K562 (cell line): ENCODE data around the gene SVIL.
"Not testable (repeated sequence)": the region's sequence is repeated elsewhere in the genome, so short reads cannot be mapped to it uniquely, and the experiment has no call there.

Experiments used
- AFF1 ChIP-seq, 2 experiments: fragments of 450-650 bp; IDR thresholded peaks; 2 replicates each; pipeline ENCODE4 v1.6.1; 2018; ENCODE audit warnings: mild to moderate bottlenecking in 2 of 2, low read depth in 1 of 2; ENCODE audit not compliant: partially characterized antibody in 2 of 2
- CCNT2 ChIP-seq: IDR thresholded peaks from 2 replicates; pipeline ENCODE4 v1.6.1; 2011; ENCODE audit warnings: borderline replicate concordance, low read depth, mild to moderate bottlenecking, moderate library complexity, mixed read lengths, low read length; ENCODE audit not compliant: insufficient read length; ENCODE audit errors: extremely low read depth
- CHD2 ChIP-seq: IDR thresholded peaks from 2 replicates; pipeline ENCODE4 v1.6.1; 2011; ENCODE audit warnings: low read depth, low read length
- ELK1 ChIP-seq: sonication (generic); formaldehyde crosslinking; IDR thresholded peaks from 2 replicates; pipeline ENCODE4 v1.8.1; 2022; ENCODE audit warnings: missing genetic modification reagents
- EZH2 ChIP-seq: IDR thresholded peaks from 2 replicates; pipeline ENCODE4 v1.6.1; 2012; ENCODE audit warnings: low read depth, mild to moderate bottlenecking, inconsistent platforms, low read length, borderline replicate concordance
- KAT2B ChIP-seq: IDR thresholded peaks from one replicate; pipeline ENCODE4 v1.6.1; 2012; ENCODE audit warnings: low read depth, mild to moderate bottlenecking, control low read depth, inconsistent platforms, low read length, moderate library complexity
- NRF1 ChIP-seq, 2 experiments: fragments of 450-650 bp; IDR thresholded peaks in 1 of 2; conservative IDR thresholded peaks in 1 of 2; 2 replicates each; pipeline ENCODE4 v1.6.1; 2014; ENCODE audit warnings: mild to moderate bottlenecking in 2 of 2
- PCBP1 ChIP-seq: fragments of 200-400 bp; formaldehyde crosslinking; IDR thresholded peaks from 2 replicates; pipeline ENCODE4 v1.6.1; 2018; ENCODE audit warnings: mild to moderate bottlenecking, low read depth, low read length; ENCODE audit not compliant: poor library complexity, severe bottlenecking
- POLR2A ChIP-seq: fragments of 450-650 bp; conservative IDR thresholded peaks from 2 replicates; pipeline ENCODE4 v1.6.1; 2016

GRCh38 chr10:29484677-29485076 lies 150.1 kb downstream of the SVIL start:
- TF ChIP-seq ELK1 (CRISPR knock-in tag); CHD2; PCBP1; CCNT2; KAT2B; POLR2A; EZH2; NRF1 (conservative IDR thresholded peaks at IDR 0.05 in 1 of 2, IDR thresholded peaks at IDR 0.05 in 1 of 2); AFF1 (IDR thresholded peaks at IDR 0.05; ENCODE audit: low read depth in 1 of 2, partially characterized antibody in 2 of 2): not testable (repeated sequence)
